ENCODE measurements around the gene CRIP2.

The CRIP2 gene

DNA sequence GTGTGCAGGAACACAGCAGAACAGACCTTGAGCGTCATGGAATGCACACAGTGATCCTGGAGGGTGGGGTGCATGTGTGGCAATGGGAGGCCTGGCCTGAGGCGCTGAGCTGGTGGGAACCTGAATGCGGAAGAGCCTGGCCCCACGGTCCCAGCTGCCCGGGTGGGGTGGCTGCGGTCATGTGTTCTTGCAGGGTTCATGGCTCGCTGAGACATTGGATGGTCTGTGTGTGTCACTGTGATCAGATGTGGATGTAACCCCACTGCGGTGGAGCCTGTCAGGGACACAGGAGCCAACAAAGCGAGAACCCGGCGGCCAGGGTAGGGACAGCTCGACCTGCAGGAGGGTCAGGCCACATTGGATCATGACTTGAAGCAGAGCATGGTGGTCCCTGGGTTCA is 31.8 kb upstream of the CRIP2 start:
- Histone ChIP-seq H3F3A (ENCODE audit: control insufficient read depth, insufficient read depth) (no peaks in the 10 kb centered on the region), H3K36me3 (ENCODE audit: control insufficient read depth, low read length) (peaks cover 42% of the 10 kb centered on the region), H3K27ac (ENCODE audit: low read depth, low read length) (no peak overlapping the region), H3K79me2 (ENCODE audit: control insufficient read depth, low read length) (peaks cover 34% of the 10 kb centered on the region), H3K4me1 (ENCODE audit: control insufficient read depth, low read length) (no peaks in the 10 kb centered on the region), H4K20me1 (ENCODE audit: control insufficient read depth, insufficient read depth, low read depth, low read length) (peaks cover 10% of the 10 kb centered on the region; the same call in 1 of the 2 replicates), H3K27me3 (ENCODE audit: control insufficient read depth, low read length) (no peaks in the 10 kb centered on the region), H3K9me2 (replicated peaks; ENCODE audit: control insufficient read depth, low read length) (no peaks in the 10 kb centered on the region), H3K4me2 (ENCODE audit: low read length) (no peak overlapping the region), H3K9me3 (ENCODE audit: control insufficient read depth, insufficient read depth, low read length) (no peaks in the 10 kb centered on the region), H3K4me3 (ENCODE audit: low read length) (no peak overlapping the region)
- TF ChIP-seq, protein P1, sequence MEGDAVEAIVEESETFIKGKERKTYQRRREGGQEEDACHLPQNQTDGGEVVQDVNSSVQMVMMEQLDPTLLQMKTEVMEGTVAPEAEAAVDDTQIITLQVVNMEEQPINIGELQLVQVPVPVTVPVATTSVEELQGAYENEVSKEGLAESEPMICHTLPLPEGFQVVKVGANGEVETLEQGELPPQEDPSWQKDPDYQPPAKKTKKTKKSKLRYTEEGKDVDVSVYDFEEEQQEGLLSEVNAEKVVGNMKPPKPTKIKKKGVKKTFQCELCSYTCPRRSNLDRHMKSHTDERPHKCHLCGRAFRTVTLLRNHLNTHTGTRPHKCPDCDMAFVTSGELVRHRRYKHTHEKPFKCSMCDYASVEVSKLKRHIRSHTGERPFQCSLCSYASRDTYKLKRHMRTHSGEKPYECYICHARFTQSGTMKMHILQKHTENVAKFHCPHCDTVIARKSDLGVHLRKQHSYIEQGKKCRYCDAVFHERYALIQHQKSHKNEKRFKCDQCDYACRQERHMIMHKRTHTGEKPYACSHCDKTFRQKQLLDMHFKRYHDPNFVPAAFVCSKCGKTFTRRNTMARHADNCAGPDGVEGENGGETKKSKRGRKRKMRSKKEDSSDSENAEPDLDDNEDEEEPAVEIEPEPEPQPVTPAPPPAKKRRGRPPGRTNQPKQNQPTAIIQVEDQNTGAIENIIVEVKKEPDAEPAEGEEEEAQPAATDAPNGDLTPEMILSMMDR (IDR thresholded peaks at IDR 0.05; ENCODE audit: low read depth, low read length, poor library complexity, severe bottlenecking) = no peak
- TF ChIP-seq EZH2phosphoT487 (IDR thresholded peaks at IDR 0.05; ENCODE audit: borderline replicate concordance, low read length) = no peak

DNA sequence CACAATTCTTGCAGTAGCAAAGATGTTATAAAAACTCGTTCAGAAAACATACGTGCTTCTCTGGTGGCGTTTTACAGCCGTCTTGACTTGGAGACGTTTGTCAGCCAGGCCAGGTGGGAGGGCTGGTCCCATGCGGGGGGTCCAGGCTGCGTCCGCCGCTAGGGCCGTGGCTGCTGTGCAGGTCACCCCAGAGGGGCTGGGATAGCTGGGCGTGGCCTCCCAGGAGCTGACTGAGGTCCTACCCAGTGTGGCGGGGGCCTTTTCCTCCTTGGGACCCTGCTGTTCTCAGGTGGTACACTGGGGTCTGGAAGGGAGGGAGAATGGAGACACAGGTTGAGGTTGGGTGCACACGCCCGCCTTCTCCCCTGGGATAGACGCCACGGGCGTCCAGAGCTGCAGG is 29.8 kb upstream of the CRIP2 start:
- no peak overlapping the region for H3K4me3 ChIP-seq (ENCODE audit: low read length)
- TF ChIP-seq, protein P1 (IDR thresholded peaks at IDR 0.05; ENCODE audit: low read depth, low read length, poor library complexity, severe bottlenecking) = no peak
- no peak for TF ChIP-seq EZH2phosphoT487 (IDR thresholded peaks at IDR 0.05; ENCODE audit: borderline replicate concordance, low read length)
- H4K20me1 ChIP-seq (ENCODE audit: control insufficient read depth, insufficient read depth, low read depth, low read length) = 0 out of 2 replicates have a peak, but pooled peaks cover 3% of the 10 kb centered on the region
- no peak overlapping the region for H3K27ac ChIP-seq (ENCODE audit: low read depth, low read length)
- no peaks in the 10 kb centered on the region for H3F3A ChIP-seq (ENCODE audit: control insufficient read depth, insufficient read depth)
- no peaks in the 10 kb centered on the region for H3K9me3 ChIP-seq (ENCODE audit: control insufficient read depth, insufficient read depth, low read length)
- no peak overlapping the region for H3K4me2 ChIP-seq (ENCODE audit: low read length)
- no peaks in the 10 kb centered on the region for H3K27me3 ChIP-seq (ENCODE audit: control insufficient read depth, low read length)
- H3K4me1 ChIP-seq (ENCODE audit: control insufficient read depth, low read length) = no peaks in the 10 kb centered on the region
- peaks cover 21% of the 10 kb centered on the region for H3K79me2 ChIP-seq (ENCODE audit: control insufficient read depth, low read length)
- H3K36me3 ChIP-seq (ENCODE audit: control insufficient read depth, low read length) = peaks cover 36% of the 10 kb centered on the region
- no peaks in the 10 kb centered on the region for H3K9me2 ChIP-seq (replicated peaks; ENCODE audit: control insufficient read depth, low read length)

DNA sequence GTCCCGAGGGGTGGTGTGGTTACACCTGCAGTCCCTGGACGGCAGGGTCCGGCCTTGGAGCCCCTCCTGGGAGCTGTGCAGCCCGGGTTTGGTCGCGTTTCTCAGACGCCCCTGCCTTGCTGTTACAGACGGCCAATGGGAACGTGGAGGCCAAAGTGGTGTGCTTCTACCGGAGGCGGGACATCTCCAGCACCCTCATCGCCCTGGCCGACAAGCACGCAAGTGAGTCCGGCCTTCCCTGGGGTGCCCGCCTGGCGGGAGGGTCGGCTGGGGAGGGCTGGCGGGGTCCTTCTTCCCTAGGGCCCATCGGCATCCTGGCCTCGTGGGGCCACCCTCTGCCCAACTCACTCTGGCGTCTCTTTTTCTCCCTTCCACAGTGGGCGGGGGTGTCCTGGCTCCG is 29.3 kb upstream of the CRIP2 start:
- TF ChIP-seq, protein P1 (IDR thresholded peaks at IDR 0.05; ENCODE audit: low read depth, low read length, poor library complexity, severe bottlenecking) = no peak
- no peak for TF ChIP-seq EZH2phosphoT487 (IDR thresholded peaks at IDR 0.05; ENCODE audit: borderline replicate concordance, low read length)
- no peaks in the 10 kb centered on the region for H3K4me1 ChIP-seq (ENCODE audit: control insufficient read depth, low read length)

More for the DNA sequence above, 29.3 kb upstream of the CRIP2 start:
- Histone ChIP-seq H3K79me2 (ENCODE audit: control insufficient read depth, low read length) (peaks cover 17% of the 10 kb centered on the region), H3K36me3 (ENCODE audit: control insufficient read depth, low read length) (peaks cover 38% of the 10 kb centered on the region), H4K20me1 (ENCODE audit: control insufficient read depth, insufficient read depth, low read depth, low read length) (0 out of 2 replicates have a peak, but pooled peaks cover 3% of the 10 kb centered on the region), H3K27ac (ENCODE audit: low read depth, low read length) (no peak overlapping the region), H3F3A (ENCODE audit: control insufficient read depth, insufficient read depth) (no peaks in the 10 kb centered on the region), H3K9me3 (ENCODE audit: control insufficient read depth, insufficient read depth, low read length) (no peaks in the 10 kb centered on the region), H3K4me3 (ENCODE audit: low read length) (no peak overlapping the region), H3K27me3 (ENCODE audit: control insufficient read depth, low read length) (no peaks in the 10 kb centered on the region), H3K9me2 (replicated peaks; ENCODE audit: control insufficient read depth, low read length) (no peaks in the 10 kb centered on the region), H3K4me2 (ENCODE audit: low read length) (no peak overlapping the region)
